Umbilical cord (tissue), 2 donors: ENCODE measurements around the gene NHLRC2. TPM values are rescaled to one million over a fixed set of nuclear protein-coding genes. Genes with fewer than 3 reads are reported as not detected.
A peak's percentile ranks its signal among the peaks of the same experiment; 100 is the strongest.
"Not testable (repeated sequence)": the region's sequence is repeated elsewhere in the genome, so short reads cannot be mapped to it uniquely, and the experiment has no call there.

ENCODE experiments used
- DNase-seq: peaks from one replicate; pipeline ENCODE4 v3.0.0-alpha.2; 2015; ENCODE audit warnings: low spot score
- total RNA-seq: library from RNA; depleted of rRNA; stranded (reverse); fragments of >200 nt; gene quantifications from one replicate; pipeline ENCODE4 v1.2.3, GENCODE V29; 2014; ENCODE audit warnings: low replicate concordance; ENCODE audit not compliant: insufficient read depth

The NHLRC2 gene
- total RNA-seq, 1 donor from 2014 or later: 21.4 TPM

DNA sequence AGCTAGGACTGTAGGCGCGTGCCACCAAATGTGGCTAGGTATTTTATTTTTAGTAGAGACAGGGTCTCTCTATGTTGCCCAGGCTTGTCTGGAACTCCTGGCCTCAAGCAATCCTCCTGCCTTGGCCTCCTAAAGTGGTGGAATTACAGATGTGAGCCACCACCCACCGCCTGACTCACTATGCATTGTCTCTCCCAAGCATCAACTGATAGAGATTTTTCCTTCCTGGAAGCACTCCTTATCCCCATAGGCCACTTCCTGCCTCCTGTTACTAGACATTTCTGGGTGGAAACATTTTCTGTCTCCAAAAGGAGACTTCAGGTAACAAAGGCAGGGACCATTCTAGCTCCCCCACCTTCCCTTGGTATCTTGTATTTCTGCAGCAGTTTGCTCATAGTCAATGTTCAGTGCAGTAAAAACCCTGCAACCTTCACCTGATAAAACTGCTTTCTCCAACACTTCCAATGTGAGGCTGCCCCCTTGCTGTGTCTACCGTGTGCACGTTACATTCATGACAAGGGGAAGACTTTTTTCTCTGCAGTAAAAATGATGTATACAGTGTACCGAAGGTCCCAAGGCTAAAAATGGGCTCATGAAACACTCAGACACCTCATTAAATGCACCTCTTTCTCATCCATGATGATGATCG lies 84.9 kb downstream of the NHLRC2 start:
- DNase-seq: no peak

DNA sequence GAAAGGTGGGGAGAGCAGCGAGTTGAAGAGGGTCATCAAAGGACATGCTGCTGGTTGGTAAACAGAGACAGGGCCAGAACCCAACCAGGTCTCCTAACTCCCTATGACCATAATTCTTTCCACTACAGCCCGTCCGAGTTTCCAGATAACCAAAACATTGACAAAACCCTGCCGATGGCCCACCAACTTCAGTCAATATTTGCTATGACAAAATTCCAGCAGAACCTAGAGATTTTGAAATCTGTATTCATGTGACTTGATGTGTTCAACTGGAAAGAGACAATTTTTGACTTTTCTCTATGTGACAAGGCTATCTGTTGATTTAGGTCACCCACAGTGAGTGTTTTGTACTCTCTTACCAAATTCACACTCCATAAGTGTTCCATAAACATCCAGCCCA lies 86.7 kb downstream of the NHLRC2 start:
- DNase-seq: no peak

DNA sequence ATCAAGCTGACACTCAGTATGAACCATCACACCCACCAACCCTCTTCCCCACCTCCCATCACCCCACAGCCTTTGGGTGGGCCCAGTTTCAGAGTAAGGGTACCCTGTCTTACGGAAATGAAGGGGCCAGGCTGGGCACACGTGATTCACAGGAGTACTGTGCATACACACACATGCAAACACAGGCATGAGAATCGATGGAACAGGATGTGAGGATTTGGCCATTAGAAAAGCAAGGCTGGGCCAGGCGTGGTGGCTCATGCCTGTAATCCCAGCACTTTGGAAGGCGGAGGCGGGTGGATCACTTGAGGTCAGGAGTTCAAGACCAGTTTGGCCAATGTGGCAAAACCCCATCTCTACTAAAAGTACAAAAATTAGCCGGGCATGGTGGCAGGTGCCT lies 88.7 kb downstream of the NHLRC2 start:
- DNase-seq: not testable (repeated sequence)

DNA sequence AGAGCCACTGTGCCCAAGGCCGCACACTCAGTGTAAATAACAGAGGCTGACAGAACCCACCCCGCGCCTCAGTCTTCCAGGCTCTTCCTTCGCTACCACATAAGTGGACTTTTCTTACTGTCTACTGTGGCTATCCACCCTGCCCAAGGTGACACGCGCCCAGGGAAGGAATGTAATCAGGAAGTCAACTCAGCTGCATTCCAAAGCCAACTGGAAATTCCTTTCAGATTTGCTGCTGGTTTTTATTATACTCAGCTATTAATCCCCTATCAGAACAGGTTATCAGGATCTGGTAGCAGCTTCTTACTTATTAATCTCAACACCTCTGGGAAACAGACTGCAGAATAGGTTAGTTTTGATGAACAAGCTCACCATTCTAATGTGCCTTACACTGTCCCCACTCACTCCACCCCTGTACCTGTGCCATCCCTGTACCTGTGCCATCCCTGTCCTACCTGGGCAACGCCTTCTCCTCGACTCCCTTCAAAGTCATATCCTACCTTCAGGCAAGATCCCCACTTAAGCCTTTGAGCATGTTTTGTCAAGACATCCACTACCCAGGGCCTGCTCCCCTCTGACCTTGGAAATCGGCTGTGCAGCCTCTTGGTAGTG lies 90.7 kb downstream of the NHLRC2 start:
- no peak for DNase-seq

DNA sequence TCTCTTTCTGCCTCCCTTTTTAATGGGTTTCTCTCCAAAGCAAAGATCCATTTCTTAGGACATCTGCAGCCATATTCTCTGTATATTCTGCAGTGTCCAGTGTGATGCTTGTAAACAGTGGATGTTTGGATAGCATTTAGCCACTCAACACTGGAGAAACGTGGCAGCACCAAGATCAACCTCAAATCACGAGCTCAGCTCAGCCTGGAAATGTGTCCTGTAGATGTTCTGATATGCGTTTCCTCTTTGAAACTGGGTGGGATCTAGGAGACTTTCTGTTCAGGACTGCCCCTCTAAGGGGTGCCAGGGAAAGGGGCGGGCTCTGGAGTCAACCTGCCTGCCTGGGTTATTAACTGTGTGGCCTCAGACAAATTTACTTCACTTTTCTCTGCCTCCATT lies 91.2 kb downstream of the NHLRC2 start:
- no peak for DNase-seq

DNA sequence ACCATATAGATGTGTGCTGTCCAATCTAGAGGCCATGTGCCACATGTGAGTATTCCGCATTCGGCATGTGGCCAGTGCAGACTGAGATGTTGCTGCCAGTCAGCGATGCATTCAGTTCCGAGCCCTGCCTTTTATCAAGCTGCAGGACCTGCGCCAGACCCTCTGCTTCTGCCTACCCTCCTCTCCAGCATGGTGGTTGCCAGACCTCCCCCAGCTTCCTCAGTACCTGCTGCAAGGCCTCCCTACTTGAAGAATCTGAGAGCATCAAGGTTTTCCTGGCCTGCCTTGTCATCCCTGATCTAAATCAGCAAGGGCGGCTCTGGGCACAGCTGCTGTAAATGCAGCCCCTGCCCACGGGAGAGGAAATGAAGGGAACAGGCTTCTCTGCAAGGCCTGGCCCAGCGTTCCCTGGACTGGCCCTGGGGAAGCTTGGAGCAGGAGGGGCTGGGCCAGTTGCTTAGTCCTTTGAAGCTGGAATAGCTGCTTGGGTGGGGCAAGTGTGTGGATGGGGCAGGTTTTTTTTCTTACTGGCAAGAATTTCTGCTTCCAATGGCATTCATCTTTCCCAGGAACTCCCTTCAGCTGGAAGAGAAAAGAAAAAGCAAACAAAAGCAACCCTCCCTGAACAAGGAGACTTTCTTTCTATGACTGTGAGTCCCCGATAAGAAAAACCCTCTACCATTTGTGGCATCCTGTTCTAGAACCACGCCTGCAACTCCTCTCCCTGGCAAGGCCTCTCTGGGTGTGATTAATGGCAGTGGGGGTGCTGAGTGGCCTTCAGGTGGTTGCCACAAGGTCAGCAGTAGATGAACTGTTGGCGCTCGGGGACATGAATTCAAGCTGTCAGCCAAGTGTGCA lies 93.0 kb downstream of the NHLRC2 start:
- peak; percentile 17 for DNase-seq

DNA sequence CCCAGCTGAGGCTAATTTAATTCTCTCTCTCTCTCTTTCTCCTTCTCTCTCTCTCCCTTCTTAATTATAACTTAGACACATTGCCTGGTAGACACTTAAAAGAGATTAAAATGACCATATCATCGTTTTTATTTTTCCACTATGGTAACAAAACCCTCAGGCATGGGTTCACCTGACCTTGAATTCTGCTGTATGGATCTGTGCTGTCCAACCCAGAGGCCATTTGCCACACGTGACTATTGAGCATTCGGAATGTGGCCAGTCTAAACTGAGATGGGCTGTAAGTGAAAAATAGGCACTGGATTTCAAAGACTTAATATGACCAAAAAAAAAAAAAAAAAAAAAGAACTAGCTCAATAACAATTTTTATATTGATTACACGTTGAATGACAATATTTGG lies 93.6 kb downstream of the NHLRC2 start:
- DNase-seq: no peak

DNA sequence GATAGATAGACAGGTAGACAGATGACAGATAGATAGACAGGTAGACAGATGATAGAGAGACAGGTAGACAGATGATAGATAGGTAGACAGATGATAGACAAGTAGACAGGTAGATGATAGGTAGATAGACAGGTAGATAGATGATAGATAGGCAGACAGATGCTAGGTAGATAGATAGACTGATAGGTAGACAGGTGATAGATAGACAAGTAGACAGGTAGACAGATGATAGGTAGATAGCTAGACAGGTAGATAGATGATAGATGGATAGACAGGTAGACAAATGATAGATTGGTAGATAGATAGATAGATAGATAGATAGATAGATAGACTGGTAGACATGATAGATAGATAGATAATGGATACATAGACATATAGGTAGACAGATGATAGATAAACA lies 95.8 kb downstream of the NHLRC2 start:
- DNase-seq: no peak

DNA sequence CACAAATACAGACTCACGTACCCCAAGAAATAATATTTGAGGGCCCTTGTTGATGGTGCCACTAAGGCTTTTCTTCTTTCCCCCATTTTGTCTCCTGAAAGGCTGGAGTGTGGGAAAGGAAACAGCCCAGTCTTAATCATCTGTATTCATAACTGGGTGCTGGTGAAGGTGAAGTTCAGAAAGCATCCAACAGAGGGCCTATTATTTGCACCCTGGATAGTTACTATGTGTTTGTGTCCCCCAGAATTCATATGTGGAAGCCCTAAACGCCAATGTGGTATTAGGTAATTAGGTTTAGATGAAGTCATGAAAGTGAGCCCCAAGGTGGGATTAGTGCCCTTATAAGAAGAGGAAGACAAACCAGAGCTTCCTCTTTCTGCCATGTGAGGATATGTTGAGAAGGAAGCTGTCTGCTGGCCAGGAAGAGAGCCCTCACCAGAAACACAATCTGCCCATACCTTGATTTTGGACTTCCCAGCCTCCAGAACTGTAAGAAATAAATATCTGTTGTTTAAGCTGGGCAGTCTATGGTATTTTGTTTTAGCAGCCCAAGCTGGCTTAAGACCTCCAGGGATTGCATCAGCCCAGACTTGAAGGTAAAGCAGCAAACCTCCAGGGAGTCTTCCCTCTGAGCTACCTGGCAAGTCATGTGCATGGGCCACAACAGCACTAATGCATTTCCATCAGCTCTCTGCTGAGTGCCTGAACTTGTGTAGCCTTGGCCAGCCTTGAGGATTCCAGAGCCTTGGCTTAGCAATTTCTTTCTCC lies 99.2 kb downstream of the NHLRC2 start:
- DNase-seq: no peak

DNA sequence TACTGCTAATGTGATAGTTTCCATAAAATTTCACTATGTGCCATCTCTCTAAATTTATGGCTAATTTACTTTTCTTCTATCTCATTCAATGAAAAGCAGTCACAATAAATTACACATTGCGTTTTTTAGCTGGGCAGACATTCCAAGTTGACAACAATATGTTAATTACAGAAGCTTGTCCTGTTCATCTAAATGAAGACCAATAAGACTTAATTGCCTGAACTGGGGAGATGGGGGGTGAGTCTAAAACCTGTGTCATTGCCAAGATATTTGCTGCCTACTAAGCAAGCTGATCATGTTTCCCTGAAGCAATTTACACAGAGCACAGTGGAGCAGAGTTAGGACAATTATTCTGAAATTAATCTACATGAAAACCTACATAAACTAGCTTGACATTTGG lies 99.9 kb downstream of the NHLRC2 start:
- no peak for DNase-seq

DNA sequence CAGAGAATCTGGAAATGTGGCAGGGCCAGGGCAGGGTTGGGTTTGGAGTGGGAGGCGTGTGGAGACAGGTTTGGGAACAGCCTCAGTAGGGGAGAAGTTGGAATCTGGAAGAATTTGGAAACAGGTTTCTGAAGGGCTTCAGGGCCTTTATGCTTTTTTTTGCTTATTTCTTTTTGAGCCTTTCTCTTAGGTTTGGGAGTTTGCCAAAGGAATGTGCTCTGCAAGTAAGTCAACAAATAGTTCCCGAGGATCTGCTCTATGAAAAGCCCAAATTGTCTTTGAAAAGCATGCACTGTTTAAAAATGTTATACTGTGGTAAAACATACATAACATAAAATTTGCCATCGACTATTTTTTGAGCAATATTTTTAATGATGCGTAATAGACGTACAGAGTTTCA lies 102.6 kb downstream of the NHLRC2 start:
- peak; percentile 77 for DNase-seq

DNA sequence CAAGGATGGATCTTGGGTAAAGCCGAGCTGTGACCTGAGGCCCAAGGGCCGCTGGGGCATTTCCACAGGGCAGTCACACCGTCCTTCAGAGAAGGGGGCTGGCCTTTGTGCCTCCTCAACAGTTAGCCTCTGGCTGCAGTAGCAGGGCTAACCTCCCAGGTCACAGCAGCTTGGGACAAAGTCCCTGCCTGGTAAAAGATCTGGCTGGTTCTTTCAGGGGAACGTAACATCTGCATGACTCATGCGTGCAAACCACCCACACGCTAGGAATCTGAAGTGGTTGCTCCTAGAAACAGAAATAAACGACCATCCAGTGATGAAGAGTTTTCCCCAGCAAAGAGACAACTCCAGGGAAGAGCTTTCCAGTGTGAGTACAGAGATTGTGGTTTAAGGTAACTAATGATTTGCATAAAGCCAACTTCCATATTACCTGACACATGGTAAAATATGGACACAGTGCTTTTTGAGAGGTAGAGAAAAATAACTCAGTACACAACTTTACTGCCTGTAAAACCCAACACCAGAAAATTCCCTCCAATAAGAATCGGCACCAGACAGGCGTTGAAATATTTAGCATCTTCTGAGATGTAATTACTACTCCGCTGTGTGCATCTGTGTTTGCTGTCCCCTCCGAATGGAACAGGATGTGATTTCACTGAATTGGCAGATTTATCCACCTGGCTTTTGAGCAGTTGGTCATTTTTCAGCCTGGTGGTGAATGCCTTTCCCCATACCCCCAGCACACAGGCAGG lies 104.3 kb downstream of the NHLRC2 start:
- DNase-seq: peak; percentile 93

DNA sequence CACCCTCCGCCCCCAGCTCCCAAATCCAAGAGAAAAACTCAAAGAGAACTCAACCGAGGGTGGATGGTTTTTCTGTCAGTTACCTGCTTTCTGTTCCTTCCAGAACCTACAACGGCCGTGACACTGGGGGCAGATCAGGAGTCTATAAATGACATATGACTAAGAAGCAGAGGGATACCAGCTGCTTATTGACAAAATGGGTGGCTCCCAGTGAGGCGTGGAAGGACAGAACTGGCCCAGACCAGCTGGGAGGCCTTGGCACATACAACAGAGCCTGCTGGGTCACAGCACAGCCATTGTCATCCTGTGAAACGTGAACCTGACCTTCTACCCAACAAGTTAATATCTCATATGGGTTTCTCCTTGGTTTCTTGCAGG lies 104.9 kb downstream of the NHLRC2 start:
- DNase-seq: no peak

DNA sequence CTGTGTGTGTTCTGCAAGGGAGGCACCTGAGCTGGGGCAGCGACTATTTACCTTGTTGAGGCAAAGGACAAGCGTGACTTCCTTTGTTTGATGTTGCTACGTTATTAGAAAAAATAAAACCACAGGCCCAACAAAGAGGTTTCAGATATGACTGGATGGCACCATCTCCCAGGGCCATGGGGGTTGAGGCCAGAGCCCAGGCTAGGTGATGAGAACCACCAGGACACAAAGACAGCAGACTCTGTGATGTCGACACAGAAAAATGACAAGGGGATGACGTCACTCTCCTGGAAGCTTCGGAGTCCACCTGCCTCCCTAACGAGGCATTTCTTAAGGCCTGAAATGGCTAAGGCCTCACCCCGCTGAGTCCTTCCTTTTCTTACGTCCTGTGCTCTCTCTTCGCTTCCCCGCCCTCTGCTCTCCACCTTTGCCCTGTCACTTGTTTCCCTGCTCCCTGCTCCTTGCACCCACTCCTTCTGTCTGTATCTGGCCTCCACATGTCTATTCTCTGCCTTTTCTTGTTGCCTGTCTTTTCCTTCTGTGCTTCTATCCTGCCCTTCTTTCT lies 106.2 kb downstream of the NHLRC2 start:
- peak; percentile 16 for DNase-seq

DNA sequence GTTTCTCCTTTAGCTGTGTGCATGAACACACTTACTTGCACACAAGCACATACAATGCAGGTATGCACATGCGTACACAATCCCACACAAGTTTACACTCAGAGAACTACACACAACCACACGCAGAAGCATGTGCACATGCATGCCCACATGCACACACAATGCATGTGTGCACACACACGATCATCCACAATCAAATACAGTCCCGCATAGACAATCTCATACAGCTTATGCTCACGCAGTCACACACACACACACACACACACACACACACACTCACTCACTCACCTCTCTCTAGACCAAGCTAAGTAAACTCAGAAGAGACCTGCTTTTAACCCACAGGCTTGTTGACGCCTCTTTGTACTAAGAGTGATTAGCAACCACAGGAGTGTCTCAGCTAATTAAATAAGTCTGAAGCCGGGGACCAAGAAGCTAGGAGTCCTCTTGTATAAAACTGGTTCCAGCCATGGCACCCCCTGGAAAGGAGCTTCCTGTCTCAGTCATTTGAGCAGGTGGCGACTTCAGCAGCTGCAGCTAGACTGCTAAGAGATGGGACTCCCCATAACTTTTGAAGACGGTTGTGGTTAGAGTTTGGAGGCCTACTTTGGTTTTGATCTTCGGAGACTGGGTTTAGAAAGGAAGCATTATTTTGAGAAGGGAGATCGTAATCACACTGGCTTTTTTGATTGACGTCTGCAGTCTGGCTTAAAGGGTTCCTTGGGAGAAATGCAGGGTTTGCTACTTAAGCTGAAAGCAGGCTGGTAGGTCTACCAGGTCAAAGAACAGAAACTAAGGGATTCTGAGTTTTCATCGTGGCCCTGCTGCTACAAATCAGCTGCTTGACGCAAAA lies 106.9 kb downstream of the NHLRC2 start:
- no peak for DNase-seq

DNA sequence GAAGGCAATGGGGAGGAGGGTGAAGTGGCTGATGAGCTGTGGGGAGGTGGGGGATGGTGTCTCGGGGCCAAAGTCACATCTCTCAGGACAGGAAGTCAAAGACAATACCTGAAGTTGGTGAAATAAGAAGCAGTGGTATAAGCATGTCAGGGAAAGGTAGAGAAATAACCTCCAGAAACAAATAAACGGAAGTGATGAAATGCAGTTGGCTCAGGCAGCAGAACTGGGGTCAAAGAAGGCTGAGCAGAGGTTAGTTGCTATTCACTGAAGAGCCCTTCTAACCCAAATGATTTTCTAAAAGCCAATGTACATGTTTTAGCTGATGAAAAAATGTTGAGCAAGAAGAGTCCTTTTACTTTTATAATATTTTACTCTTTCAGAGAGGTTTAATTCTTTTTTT lies 110.6 kb downstream of the NHLRC2 start:
- no peak for DNase-seq

DNA sequence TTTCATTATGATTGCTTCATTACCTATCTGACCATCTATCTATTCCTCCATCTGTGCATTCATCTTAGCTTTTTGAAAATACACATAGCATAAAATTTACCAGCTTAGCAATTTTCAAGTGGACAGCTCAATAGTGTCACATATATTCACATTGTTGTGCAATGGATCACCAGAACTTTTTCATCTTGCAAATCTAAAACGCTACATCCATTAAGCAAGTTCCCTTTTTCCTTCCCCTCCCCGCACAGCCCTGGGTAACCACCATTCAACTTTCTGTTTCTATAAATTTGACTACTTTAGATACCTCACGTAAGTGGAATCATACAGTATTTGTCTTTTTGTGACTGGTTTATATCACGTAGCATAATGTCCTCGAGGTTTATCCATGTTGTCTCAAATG lies 111.2 kb downstream of the NHLRC2 start:
- peak; percentile 12 for DNase-seq
